Panc1 (cell line): ENCODE results near the gene PXYLP1. TPM values are rescaled to one million over a fixed set of nuclear protein-coding genes. Genes with fewer than 3 reads are reported as not detected.

Experiments
- ATAC-seq: fragments of 200-7000 bp; cut with Tn5 transposase; 2 replicates; pipeline ENCODE4 v1.9.1; 2020; ENCODE audit warnings: mild to moderate bottlenecking, moderate library complexity
- BruUV-seq: library from RNA; stranded (reverse); fragments of 400-500 nt; replicated peaks from 2 replicates; lab custom pipeline; 2021; lab: Mats Ljungman, UMichigan
- CTCF ChIA-PET: fragments of 300-600 bp; sonication (Branson Sonifier 250); formaldehyde crosslinking; loops from one replicate; lab custom pipeline; 2022; ENCODE audit warnings: antibody characterized with exemption; lab: Charles Lee
- POLR2A ChIA-PET: fragments of 300-600 bp; sonication (Branson Sonifier 250); formaldehyde crosslinking; loops from one replicate; lab custom pipeline; 2022; ENCODE audit warnings: antibody characterized with exemption; lab: Charles Lee
- DNase-seq: peaks from one replicate; pipeline ENCODE4 v3.0.0-alpha.2; 2010; ENCODE audit warnings: low read depth, low spot score
- H3K27ac ChIP-seq: 2 replicates; pipeline ENCODE4 v1.5.1; 2011; ENCODE audit warnings: mild to moderate bottlenecking, low read length, inconsistent platforms
- H3K27me3 ChIP-seq: fragments of 200-500 bp; sonication (Bioruptor generic); 2 replicates; pipeline ENCODE4 v1.6.0; 2014; ENCODE audit warnings: low read length, inconsistent platforms; ENCODE audit not compliant: control insufficient read depth, insufficient read depth
- H3K36me3 ChIP-seq: fragments of 200-500 bp; sonication (Bioruptor generic); 2 replicates; pipeline ENCODE4 v1.5.1; 2014; ENCODE audit warnings: inconsistent platforms, mild to moderate bottlenecking, low read length, moderate library complexity; ENCODE audit not compliant: control insufficient read depth, insufficient read depth
- H3K4me1 ChIP-seq: 2 replicates; pipeline ENCODE4 v1.5.1; 2011; ENCODE audit warnings: inconsistent platforms, mild to moderate bottlenecking, low read length, moderate library complexity; ENCODE audit not compliant: control insufficient read depth, insufficient read depth
- H3K4me3 ChIP-seq, 2 experiments: 2 replicates each; pipeline ENCODE4 v1.5.1; 2011 to 2012; ENCODE audit warnings: low read depth in 2 of 2, low read length in 2 of 2, mild to moderate bottlenecking in 2 of 2, inconsistent platforms in 1 of 2, moderate library complexity in 1 of 2
- H3K9me3 ChIP-seq: fragments of 200-500 bp; sonication (Bioruptor generic); 2 replicates; pipeline ENCODE4 v1.5.1; 2014; ENCODE audit warnings: low read depth, mild to moderate bottlenecking, inconsistent platforms, low read length, moderate library complexity; ENCODE audit not compliant: control insufficient read depth, insufficient read depth
- CTCF ChIP-seq: fragments of 450-650 bp; IDR thresholded peaks from 2 replicates; pipeline ENCODE4 v1.5.1; 2017; ENCODE audit warnings: mild to moderate bottlenecking
- POLR2AphosphoS5 ChIP-seq: IDR thresholded peaks from 2 replicates; pipeline ENCODE4 v1.6.1; 2012; ENCODE audit warnings: mild to moderate bottlenecking, low read depth, low read length, moderate library complexity
- REST ChIP-seq, 2 experiments: IDR thresholded peaks; 2 replicates each; pipeline ENCODE4 v1.6.1; 2011 to 2012; ENCODE audit warnings: low read depth in 2 of 2, control low read depth in 1 of 2, low read length in 1 of 2, mild to moderate bottlenecking in 1 of 2, moderate library complexity in 1 of 2; ENCODE audit not compliant: insufficient read depth in 1 of 2
- SIN3A ChIP-seq: IDR thresholded peaks from 2 replicates; pipeline ENCODE4 v1.6.1; 2012; ENCODE audit warnings: low read depth, mild to moderate bottlenecking, low read length, moderate library complexity, borderline replicate concordance; ENCODE audit not compliant: insufficient read depth
- TCF7L2 ChIP-seq: IDR thresholded peaks from 2 replicates; pipeline ENCODE4 v1.6.1; 2011; ENCODE audit warnings: mild to moderate bottlenecking, low read depth, low read length, inconsistent platforms
- in situ Hi-C: cut with HindIII; loops from 2 replicates; pipeline ENCODE4 v1.10.0; 2016; ENCODE audit warnings: low sequenced_read_pairs, low pct_unique_long_range_greater_than_20kb
- intact Hi-C: fragments of 100-400 bp; cut with micrococcal nuclease; formaldehyde crosslinking; loops from one replicate; pipeline ENCODE4 v1.10.0; 2022; ENCODE audit not compliant: unreplicated experiment
- total RNA-seq: library from RNA; stranded (reverse); gene quantifications from one replicate; pipeline ENCODE4 v1.2.1, GENCODE V29; 2021; ENCODE audit not compliant: unreplicated experiment

The PXYLP1 gene
- total RNA-seq, 1 experiment from 2014 or later: 1.4 TPM

- intact Hi-C loops: no loop called here
- H3K36me3 ChIP-seq: no peaks in the 10 kb centered on the region
- H3K27ac ChIP-seq: no peak overlapping the region
- DNase-seq: no peak
- no peak for TF ChIP-seq TCF7L2
- no peak for TF ChIP-seq CTCF
- TF ChIP-seq POLR2AphosphoS5: no peak
- TF ChIP-seq REST (IDR thresholded peaks at IDR 0.05; ENCODE audit: insufficient read depth in 1 of 2, low read depth in 2 of 2, low read length in 1 of 2): no peak
- TF ChIP-seq SIN3A: no peak
- no peaks in the 10 kb centered on the region for H3K9me3 ChIP-seq
- H3K27me3 ChIP-seq: no peaks in the 10 kb centered on the region
- ChIA-PET CTCF (no interaction called here), POLR2A (no interaction called here)
- no peaks in the 10 kb centered on the region for H3K4me1 ChIP-seq
- in situ Hi-C loops: no loop called here
- no peak for ATAC-seq
- no TSS peak for BruUV-seq
- no peak overlapping the region for H3K4me3 ChIP-seq
Observed at GRCh38 chr3:141335531-141336061, 104.0 kb downstream of the PXYLP1 start.

- ChIA-PET POLR2A (no interaction called here), CTCF (interaction anchor here (0.6 kb wide), 1 partner anchor 116 kb away, joined by 6 read pairs; no protein-coding TSS in a partner anchor)
- no peaks in the 10 kb centered on the region for H3K4me1 ChIP-seq
- BruUV-seq: no TSS peak
- no peak overlapping the region for H3K4me3 ChIP-seq
- intact Hi-C loops (no loop called here), in situ Hi-C loops (no loop called here)
- H3K9me3 ChIP-seq: no peaks in the 10 kb centered on the region
- peak; percentile 83 for DNase-seq
- no peak overlapping the region for H3K27ac ChIP-seq
- no peaks in the 10 kb centered on the region for H3K27me3 ChIP-seq
- ATAC-seq: peak; percentile 78
- no peak for TF ChIP-seq TCF7L2
- TF ChIP-seq REST (IDR thresholded peaks at IDR 0.05; ENCODE audit: insufficient read depth in 1 of 2, low read depth in 2 of 2, low read length in 1 of 2): no peak
- TF ChIP-seq SIN3A: no peak
- TF ChIP-seq POLR2AphosphoS5: no peak
- TF ChIP-seq CTCF: no peak
- no peaks in the 10 kb centered on the region for H3K36me3 ChIP-seq
Observed at GRCh38 chr3:141336672-141337522, 105.3 kb downstream of the PXYLP1 start.
